ENCODE measurements around the gene PRKCE.

The PRKCE gene

DNA sequence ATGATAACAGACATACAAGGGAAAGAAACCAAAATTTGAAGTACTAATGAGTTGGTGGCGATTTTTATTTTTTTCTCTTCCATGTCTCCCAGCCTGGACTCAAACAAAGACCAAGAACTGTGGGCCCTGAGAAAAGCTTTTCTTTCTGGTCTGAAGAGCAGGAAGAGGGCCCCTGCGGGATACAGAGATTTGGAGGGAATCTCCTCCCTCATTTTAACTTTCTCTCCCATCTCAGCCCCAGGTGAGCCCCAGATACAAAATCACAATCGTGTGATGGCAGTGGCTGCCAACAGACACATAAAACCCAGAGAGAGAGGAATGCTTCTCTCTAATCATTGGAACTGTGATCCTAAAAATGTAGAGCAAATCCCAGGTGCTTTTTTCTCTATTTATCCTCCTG, 19.5 kb upstream of the PRKCE start:
- DNase-seq: no peak

GRCh38 chr2:45634223-45634622, 17.3 kb upstream of the PRKCE start:
- DNase-seq: no peak

DNA sequence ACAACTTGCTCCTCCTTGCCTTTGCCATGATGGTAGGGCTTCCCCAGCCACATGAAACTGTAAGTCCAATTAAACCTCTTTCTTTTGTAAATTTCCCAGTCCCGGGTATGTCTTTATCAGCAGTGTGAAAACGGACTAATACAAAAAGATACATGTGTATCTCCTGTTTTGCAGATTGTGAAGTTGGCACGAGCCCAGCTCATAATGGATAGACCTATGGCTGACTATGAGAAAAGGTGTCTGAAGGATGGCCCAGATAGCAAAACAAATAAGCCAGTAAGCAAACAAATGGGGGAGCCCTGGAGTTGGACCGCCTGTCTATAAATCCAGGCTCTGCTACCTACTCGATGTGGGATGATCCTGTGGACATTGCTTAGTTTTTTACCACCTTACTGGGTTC, 15.5 kb upstream of the PRKCE start:
- DNase-seq: no peak

- peak; percentile 66 for DNase-seq
Observed at GRCh38 chr2:45637440-45637839, 14.0 kb upstream of the PRKCE start.

GRCh38 chr2:45640576-45640975, 10.9 kb upstream of the PRKCE start:
- DNase-seq: no peak

- DNase-seq: no peak
Observed at GRCh38 chr2:45643095-45643494, 8.4 kb upstream of the PRKCE start.

DNA sequence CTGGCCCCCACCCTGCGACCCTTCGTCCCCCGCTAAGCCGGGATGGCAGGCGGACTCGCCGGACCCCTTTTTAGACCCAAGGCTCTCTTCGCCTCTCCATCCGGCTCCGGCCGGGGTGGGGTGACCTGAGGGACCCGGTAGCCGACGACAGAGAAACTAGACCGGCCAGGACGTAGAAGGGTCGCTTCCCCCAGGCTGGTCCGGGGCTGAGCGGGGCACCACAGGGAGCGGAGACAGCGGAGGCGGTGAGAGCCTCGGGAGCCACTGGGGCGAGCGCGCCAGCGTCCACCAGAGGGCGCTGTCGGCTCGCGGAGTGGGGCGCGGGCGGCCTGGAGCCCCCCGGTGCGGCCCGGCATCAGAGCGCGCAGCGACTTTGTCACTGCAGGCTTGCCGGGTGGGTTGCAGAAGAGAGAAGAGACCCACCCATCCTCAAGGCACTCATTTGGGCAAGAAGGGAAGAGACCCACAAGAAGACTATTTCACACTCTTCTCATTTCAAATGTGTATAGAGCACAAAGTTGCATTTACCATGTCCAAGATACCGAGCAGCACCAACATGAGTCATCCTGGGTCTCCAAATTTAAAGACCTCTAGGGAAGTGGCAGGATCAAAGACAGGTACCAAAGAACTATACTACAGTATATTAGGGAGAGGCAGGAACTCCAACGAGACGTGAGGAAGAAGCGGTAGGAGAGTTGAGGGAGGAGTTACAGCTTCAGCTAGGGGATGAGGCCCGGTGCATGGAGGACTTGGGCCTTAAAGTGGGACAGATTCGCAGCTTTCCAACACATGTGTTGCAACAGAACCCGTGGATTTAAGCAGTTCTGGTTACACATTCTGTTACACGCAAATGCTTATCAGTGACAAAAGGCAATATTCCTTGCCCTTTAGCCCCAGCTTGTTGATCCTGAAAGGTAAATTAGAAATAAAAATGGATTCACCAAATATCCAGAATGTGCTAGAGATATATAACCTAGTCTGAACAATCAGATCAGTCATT, 7.6 kb upstream of the PRKCE start:
- peak; percentile 57 for DNase-seq

- DNase-seq: no peak
Observed at GRCh38 chr2:45646289-45646688, 5.2 kb upstream of the PRKCE start.

DNA sequence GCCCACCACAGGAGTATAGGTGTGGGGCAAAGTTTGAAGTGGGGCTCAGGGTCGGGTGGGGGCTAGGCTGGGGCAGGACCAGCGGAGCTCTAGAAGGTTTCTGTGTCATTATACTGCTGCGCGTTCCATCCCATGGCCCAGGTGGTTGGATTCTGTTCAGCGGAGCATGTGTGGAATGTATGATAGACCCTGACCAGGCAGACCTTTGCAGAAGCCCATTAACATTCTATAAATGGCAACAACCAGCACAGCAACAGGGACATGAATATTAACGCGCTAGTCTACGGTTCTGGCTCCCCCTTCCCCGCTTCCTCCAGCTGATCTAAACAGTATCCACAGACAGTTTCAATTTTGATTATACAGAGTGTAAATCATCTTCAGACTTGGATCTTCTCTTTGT, 4.1 kb upstream of the PRKCE start:
- no peak for DNase-seq

- DNase-seq: no peak
Observed at GRCh38 chr2:45647986-45648520, 3.4 kb upstream of the PRKCE start.

DNA sequence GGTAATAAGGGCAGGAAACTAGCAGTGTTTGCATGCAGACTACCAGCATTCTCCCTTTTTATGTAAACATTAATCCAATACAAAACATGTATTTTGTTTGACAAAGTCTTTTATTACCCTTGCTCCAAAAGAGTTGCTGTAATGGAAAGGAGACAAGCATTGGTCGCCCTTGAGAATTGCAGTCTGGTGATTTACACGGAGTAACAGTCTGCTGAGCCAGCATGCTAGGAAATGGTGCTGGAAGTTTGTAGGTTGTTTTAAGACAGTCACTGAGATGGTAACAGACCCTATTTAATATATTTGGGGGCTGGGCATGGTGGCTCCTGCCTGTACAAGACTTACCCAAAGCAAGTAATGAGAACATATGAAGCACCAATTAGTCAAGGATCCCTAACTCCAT, 2.8 kb upstream of the PRKCE start:
- no peak for DNase-seq

- DNase-seq: peak; percentile 12
Observed at GRCh38 chr2:45649462-45649857, 2.0 kb upstream of the PRKCE start.

DNA sequence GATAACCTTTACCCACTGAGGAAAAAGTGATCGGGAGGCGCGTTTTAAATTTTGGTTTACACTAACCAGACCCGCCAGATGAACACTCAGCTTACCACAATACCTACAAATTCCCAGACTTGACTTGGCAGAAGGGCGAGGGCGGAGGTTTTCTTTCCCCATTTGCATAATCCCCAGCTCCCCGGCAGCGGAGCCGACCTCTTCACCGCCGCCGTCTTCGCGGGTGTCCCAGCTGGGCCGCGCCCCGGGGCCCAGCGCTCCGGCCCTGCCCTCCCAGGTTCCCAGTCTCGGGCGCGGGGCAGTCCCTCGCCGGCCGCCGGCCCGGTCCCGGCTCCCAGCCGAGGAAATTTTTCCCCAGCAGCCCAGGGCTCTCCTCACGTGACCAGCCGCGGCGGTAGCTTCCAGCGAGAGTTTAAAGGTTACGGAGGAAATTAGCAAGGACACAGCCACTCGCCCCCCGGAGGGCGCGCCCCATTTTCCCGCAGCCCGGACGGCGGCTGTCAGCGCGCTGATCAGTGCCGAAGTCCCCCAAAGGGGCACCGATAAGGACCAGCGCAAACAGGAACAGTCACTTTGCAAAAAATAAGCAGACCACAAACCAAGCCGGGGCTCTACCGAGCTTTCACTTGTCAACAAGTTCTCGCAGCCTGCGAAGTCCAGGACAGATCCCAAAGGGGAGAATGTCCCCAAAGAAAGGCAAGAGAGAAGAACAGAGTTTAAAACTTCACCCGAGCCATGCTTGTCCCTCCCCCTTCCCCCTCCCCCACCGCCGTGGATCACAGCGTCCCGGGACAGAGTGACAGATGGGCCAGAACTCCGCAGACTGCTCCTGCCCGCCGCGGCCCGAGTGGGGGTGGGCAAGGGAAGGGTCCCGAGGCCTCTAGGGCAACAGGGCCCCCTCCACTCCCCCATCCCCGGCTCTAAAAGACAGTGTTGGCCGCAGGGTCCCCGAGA, 1.3 kb upstream of the PRKCE start:
- peak; percentile 47 for DNase-seq

DNA sequence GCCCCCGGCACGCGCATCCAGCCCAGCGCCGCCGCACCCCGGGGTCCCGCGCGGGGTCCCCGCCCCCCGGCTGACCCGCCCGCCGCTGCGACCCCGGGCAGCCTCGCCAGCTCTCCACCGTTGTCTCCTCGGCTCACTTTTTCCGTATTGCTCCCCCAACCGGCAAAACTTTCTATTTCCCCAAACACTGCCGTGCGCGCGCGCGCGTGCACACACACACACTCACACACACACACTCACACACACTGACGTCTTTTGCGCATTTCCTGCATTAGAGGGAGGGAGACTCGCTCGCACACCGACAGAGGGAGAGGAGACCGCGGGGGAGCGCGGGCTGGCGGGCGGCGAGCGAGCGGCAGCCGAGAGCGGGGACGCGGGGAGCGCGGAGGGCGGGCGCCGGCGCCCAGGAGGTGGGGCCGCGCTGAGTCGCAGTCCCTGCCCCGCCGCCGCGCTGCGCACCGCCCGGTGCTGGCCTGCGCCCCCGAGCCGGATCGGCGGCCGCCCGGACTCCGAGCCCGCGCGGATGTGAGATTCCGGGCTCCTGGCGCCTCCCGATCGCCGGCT, 542 bp upstream of the PRKCE start:
- DNase-seq: peak; percentile 97

GRCh38 chr2:45652090-45653031, 886 bp downstream of the PRKCE start:
- DNase-seq: peak; percentile 53

DNA sequence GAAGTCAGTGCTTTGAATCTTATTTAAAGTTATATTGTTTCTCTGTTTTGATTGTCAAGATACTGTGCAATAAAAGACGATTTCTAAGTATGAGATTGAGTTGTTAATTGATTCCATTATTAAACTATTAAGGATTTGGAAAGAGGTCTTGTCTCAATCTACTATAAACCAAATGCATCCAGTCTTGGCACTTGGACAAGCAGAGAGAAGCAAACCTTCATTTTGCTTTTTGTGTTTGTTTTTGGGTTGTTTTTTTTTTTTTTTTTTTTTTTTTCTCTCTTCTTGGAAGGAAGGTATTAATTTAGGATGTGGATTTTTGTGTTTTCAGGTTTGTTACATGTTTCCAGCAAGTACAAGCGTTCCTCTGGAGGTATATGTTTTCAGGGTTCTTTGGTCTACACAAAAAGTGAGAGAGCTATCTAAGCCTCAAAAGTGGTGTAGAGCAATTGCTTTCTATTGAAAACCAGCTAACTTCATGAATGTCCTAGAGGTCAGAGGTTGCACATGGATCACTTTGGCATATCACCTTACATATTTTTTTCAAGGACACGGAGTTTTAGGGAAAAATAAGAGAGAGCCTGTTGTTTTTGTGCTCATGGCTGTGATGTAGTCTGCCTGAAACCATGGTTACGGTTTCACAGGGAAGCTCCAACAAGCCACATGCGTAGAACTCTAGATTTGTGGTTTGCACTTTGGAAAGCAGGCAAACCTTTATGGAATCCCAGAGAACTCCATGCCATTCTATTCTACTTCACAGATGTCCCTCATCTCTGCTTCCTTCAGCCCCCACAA, 1.8 kb downstream of the PRKCE start:
- no peak for DNase-seq

DNA sequence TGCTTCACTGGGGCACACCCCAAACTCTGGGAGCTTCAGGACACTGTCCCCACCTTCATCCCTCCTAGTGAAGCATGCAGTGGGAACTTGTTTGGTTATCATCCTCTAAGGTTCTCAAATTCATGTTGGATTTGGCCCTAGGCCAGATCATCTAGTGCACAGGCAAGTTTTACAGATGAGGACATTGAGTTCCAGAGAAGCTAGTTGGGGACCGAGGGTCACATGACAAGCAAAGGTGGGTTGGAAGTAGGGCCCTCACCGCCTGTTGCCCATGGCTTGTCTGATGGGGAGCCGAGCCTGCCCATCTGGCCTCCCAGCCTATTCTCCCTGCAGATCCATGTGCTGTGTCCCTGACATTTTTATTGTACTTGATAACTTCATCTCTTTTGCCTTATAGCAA, 2.8 kb downstream of the PRKCE start:
- DNase-seq: peak; percentile 19

- no peak for DNase-seq
Observed at GRCh38 chr2:45661828-45662227, 10.4 kb downstream of the PRKCE start.

DNA sequence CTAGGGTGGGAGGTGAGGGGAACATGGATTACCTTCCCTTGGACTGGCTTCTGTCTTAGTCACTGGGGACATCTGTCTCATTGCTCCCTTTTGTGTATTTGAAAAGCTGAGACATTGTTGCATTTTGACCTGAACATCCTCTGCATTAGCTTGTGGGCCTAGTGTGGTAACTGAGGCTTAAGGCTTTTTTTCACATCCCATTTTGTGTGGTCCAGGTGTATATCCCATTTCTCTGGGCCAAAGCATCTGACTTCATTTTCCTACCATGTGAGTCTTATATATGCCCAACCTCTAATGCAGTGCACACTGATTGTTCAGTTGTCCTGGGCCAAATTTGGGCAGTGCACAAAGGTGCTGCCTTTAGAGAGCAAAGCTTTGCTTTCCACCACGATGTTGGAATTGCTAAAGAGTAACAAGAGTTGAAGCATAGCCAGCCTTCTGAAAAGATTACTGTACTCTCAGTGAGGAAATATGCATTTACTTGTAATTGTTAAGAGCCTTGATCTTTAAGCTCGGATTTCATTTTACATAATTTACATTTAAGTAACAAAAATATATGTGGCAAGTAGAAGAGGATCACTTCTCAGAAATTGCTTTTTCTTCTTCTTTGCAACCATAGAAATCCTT, 13.3 kb downstream of the PRKCE start:
- DNase-seq: no peak

DNA sequence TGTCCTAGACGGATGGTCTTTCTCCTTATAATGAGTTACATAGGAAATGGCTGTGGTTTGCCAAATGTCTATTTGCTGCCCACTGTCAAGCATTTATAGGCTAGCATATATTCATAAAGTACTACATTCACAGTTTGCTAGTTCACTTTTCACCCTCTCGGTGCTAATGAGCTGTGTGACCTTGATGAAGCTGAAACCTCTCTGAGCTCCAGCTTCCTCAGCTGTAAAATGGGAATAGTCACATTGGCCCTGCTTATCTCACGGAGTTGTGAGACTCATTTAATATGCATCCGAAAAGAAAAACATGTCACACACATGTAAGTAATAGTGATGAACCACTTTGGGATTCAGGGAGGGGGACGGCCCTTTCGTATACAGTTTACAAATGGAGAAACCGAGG, 17.0 kb downstream of the PRKCE start:
- DNase-seq: no peak

Measured in fibroblast of skin of back (primary cell).